ENCODE results near the gene RNF114. TPM values are rescaled to one million over a fixed set of nuclear protein-coding genes. Genes with fewer than 3 reads are reported as not detected.
A peak's percentile ranks its signal among the peaks of the same experiment; 100 is the strongest.
"Not testable (repeated sequence)": the region's sequence is repeated elsewhere in the genome, so short reads cannot be mapped to it uniquely, and the experiment has no call there.

The RNF114 gene
- total RNA-seq, 4 donors from 2014 or later, result 65.2 to 142 (median 78.1) TPM

- no peak for DNase-seq (ENCODE audit: extremely low spot score)
- peaks cover 0 to 12% (median 4%) of the 10 kb centered on the region in 4 donors for H3K36me3 ChIP-seq
- 67% methylated on average over 6 of the region's 6 CpGs for WGBS
- H3K27me3 ChIP-seq, result no peaks in the 10 kb centered on the region
- no peak for TF ChIP-seq POLR2AphosphoS5 (IDR thresholded peaks at IDR 0.05)
- no peak for TF ChIP-seq POLR2A (IDR thresholded peaks at IDR 0.05; ENCODE audit: low read depth)
- TF ChIP-seq CTCF (IDR thresholded peaks at IDR 0.05), result no peak
- no peak for TF ChIP-seq EP300 (IDR thresholded peaks at IDR 0.05)
- no peak overlapping the region for H3K27ac ChIP-seq (replicated peaks in 1 of 4)
- peaks cover 31 to 46% (median 38%) of the 10 kb centered on the region in 4 donors for H3K4me1 ChIP-seq
- peak overlapping the region in 2 of 4 donors; percentile 11 to 16 for H3K4me3 ChIP-seq
- no peaks in the 10 kb centered on the region for H3K9me3 ChIP-seq
- intact Hi-C loops (cut with DNase I), result no loop called here
Measured at GRCh38 chr20:49894073-49894470, 42.1 kb upstream of the RNF114 start.

- DNase-seq (ENCODE audit: extremely low spot score); H3K9me3 ChIP-seq; intact Hi-C loops (cut with DNase I); H3K27ac ChIP-seq (replicated peaks in 1 of 4); H3K4me3 ChIP-seq; H3K27me3 ChIP-seq; H3K36me3 ChIP-seq: not testable (repeated sequence)
- H3K4me1 ChIP-seq, result peaks cover 21 to 31% (median 29%) of the 10 kb centered on the region in 4 donors
- 87% methylated on average over 7 of the region's 7 CpGs for WGBS
Measured at GRCh38 chr20:49895474-49896093, 40.6 kb upstream of the RNF114 start.

GRCh38 chr20:49896204-49896603 is 40.0 kb upstream of the RNF114 start:
- Histone ChIP-seq H3K9me3 (no peaks in the 10 kb centered on the region), H3K4me1 (peaks cover 15 to 25% (median 22%) of the 10 kb centered on the region in 4 donors), H3K27ac (replicated peaks in 1 of 4) (no peak overlapping the region), H3K27me3 (no peaks in the 10 kb centered on the region), H3K36me3 (peaks cover 0 to 6% (median 0%) of the 10 kb centered on the region in 4 donors), H3K4me3 (no peak overlapping the region)
- DNase-seq (ENCODE audit: extremely low spot score), result no peak
- TF ChIP-seq POLR2A (IDR thresholded peaks at IDR 0.05; ENCODE audit: low read depth) (no peak), EP300 (IDR thresholded peaks at IDR 0.05) (no peak), POLR2AphosphoS5 (IDR thresholded peaks at IDR 0.05) (no peak), CTCF (IDR thresholded peaks at IDR 0.05) (no peak)
- intact Hi-C loops (cut with DNase I), result no loop called here
- WGBS, result 84% methylated on average over 6 of the region's 6 CpGs

GRCh38 chr20:49899541-49900383 is 36.4 kb upstream of the RNF114 start:
- TF ChIP-seq CTCF (IDR thresholded peaks at IDR 0.05) (no peak), POLR2AphosphoS5 (IDR thresholded peaks at IDR 0.05) (no peak)
- H3K27me3 ChIP-seq, result no peaks in the 10 kb centered on the region
- 73% methylated on average over 10 of the region's 10 CpGs for WGBS
- H3K36me3 ChIP-seq, result peaks cover 8 to 23% (median 18%) of the 10 kb centered on the region in 4 donors
- DNase-seq (ENCODE audit: extremely low spot score), result no peak
- H3K4me1 ChIP-seq, result no peaks in the 10 kb centered on the region
- no peak overlapping the region for H3K27ac ChIP-seq (replicated peaks in 1 of 4)
- intact Hi-C loops (cut with DNase I), result no loop called here
- no peak overlapping the region for H3K4me3 ChIP-seq
- H3K9me3 ChIP-seq, result no peaks in the 10 kb centered on the region

GRCh38 chr20:49901588-49901987 is 34.6 kb upstream of the RNF114 start:
- intact Hi-C loops (cut with DNase I), result no loop called here
- DNase-seq (ENCODE audit: extremely low spot score), result no peak
- 80% methylated on average over 5 of the region's 5 CpGs for WGBS
- TF ChIP-seq POLR2AphosphoS5 (IDR thresholded peaks at IDR 0.05), result no peak
- TF ChIP-seq CTCF (IDR thresholded peaks at IDR 0.05), result no peak
- no peak for TF ChIP-seq EP300 (IDR thresholded peaks at IDR 0.05)
- TF ChIP-seq POLR2A (IDR thresholded peaks at IDR 0.05; ENCODE audit: low read depth), result no peak
- no peaks in the 10 kb centered on the region for H3K4me1 ChIP-seq
- no peaks in the 10 kb centered on the region for H3K9me3 ChIP-seq
- H3K36me3 ChIP-seq, result peaks cover 26 to 42% (median 36%) of the 10 kb centered on the region in 4 donors
- no peak overlapping the region for H3K27ac ChIP-seq (replicated peaks in 1 of 4)
- no peaks in the 10 kb centered on the region for H3K27me3 ChIP-seq
- H3K4me3 ChIP-seq, result no peak overlapping the region
